IPS-11a (cell line): ENCODE measurements around the gene PTH1R.
"Not testable (repeated sequence)": the region's sequence is repeated elsewhere in the genome, so short reads cannot be mapped to it uniquely, and the experiment has no call there.

Experiments used
- H3K4me3 ChIP-seq: one replicate; pipeline ENCODE4 v1.5.1; 2013; ENCODE audit warnings: low read depth, low read length, control low read depth

Gene PTH1R

DNA sequence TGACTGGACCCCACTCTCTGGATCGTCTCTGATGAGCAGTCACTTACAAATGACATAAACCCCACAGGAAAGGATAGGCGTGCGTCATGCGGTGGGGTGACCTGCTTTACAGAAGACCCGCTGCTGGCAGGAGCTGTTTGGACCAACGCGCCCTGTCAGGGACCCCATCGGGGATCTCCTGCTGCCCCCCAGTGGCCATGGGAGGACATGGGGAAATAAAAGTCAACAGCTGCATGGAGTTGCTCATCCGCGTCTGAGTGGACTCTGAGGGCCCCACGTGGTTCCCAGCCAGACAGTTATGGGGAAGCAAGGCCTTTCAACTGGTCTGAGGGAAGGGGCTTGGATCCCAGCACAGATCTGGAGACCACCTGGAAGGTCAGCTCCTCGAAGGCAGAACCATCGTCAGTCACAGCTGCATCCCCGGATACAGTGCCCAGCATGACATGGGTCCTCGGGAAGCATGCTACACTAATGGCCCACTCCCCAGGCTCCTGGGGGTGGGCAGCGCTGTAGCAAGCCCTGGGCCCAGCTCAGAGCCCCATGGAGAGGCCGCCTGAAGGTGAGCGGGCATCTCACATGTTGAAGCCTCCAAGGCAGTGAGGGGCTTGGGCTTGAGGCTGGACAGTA, 32.1 kb downstream of the PTH1R start:
- no peak overlapping the region for H3K4me3 ChIP-seq

DNA sequence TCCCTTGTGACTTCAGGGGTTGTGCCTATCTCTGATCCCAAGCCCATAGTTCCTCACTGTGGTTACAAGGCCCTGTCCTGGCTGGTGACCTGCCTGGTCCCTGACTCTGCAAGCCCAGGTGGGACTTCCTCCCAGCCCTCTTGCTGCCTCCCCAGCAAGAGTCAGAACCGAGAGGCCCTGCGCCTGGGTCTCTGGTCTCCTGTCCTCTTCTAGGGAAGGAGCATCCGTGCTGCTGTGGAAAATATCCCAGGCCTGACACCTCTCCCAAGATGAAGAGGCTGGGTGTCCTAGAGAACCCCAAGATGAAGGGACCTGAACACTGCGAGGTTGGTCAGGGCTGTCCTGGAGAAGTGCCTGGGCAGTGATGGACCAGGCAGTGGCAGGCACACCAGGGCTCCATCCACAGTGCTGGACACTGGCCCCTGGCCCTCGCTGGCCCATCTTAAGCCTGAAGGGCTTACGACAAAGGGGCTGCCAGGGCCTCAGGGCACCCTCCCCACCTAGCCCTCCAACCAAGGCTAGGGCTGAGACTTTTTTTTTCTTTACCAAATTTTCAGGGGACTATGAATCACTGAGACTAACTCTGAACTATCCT, 32.7 kb downstream of the PTH1R start:
- no peak overlapping the region for H3K4me3 ChIP-seq

DNA sequence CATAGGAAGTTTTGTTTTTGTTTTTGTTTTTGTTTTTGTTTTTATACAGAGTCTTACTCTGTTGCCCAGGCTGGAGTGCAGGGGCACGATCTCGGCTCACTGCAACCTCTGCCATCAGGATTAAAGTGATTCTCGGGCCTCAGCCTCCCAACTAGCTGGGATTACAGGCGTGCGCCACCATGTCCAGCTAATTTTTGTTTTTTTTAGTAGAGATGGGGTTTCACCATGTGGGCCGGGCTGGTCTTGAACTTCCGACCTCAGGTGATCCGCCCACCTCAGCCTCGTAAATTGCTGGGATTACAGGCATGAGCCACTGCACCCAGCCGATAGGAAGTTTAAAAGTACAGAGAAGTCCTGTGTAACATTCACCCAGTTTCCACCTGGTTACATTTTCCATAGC, 33.4 kb downstream of the PTH1R start:
- H3K4me3 ChIP-seq, result not testable (repeated sequence)

DNA sequence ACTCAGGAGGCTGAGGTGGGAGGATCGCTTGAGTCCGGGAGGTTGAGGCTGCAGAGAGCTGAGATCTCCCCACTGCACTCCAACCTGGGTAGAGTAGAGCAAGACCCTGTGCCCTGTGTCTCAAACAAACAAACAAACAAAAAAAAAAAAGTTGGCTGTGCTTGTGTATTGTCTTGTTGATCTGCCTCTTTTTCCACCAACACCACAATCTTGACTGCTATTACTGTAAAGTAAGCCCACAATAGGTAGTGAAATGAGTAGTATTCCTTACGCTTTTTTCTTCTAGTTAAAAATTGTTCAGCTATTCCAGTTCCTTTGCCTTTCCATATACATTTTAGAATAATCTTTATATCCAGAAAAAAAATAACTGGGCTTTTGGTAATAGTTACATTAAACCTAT, 35.5 kb downstream of the PTH1R start:
- H3K4me3 ChIP-seq, result no peak overlapping the region

DNA sequence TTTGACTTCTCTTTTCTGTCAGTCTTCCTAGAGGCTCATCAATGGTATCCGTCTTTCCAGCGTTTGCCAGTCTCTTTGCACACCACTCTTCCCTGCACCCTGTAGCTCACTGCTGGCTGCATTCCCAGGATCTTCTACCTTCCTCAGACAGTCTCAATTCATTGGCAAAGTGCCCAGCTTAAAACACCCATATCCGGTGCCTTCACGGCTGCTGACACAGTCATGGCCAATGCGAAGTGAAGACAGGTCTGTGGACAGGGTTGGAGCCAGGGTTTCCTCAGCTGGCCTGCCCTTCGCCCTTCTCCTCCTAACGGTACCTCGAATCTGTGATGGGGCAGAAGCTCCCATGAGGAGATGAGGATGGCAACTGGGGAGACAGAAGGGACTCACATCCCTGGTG, 36.1 kb downstream of the PTH1R start:
- H3K4me3 ChIP-seq, result no peak overlapping the region

DNA sequence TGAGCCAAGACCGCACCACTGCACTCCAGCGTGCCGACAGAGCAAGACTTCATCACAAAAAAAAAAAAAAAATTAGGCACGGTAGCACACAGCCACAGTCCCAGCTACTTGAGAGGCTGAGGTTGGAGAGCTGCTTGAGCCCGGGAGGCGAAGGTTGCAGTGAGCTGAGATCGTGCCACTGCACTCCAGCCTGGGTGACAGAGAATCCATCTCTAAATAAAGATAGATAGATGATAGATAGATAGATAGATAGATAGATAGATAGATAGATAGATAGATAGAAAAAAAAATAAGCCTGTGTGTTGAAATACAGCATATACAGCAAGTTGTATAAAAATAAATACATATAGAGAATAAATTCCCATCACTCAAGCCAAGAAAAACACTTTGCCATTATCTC, 37.3 kb downstream of the PTH1R start:
- no peak overlapping the region for H3K4me3 ChIP-seq

DNA sequence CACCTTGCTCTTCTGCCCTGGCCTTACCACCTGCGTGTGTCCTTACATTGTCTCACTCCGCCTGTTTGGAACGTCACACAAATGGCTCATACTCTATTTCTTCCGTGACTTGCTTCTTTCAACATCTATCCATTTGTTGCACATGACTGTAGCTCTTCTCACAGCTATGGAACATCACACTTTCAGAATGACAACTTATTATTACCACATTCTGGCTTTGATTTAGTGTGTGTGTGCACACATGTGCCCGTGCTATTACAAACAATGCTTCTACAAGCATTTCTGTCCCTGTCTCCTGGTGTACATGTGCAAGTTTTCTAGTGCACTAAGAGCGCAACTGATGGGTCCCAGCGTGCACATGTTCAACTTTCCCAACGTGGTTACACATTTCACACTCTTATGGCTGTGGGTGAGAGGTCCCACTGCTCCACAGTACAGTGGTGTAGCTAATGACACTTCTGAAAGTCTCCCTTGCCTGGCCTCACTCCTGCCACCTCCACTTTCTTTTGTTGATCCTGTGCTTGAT, 37.8 kb downstream of the PTH1R start:
- no peak overlapping the region for H3K4me3 ChIP-seq

DNA sequence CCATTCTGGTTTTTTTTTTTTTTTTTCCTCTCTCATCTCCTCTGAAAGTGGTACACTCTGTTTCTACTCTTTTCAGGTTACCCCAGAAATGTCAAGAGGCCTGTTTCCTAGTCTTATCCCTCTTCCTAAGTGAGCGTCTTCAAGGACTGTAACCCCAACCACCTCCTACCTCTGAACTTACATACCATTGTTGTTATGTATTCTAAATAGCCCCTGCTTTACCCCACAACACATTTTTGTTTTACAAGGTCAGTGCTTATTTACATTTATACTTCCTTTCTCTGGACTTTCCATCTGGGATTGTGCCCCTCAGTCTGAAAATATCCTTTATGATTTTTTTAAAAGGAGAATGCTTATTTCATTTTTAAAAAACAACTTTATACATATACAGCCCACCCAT, 38.8 kb downstream of the PTH1R start:
- H3K4me3 ChIP-seq, result no peak overlapping the region

DNA sequence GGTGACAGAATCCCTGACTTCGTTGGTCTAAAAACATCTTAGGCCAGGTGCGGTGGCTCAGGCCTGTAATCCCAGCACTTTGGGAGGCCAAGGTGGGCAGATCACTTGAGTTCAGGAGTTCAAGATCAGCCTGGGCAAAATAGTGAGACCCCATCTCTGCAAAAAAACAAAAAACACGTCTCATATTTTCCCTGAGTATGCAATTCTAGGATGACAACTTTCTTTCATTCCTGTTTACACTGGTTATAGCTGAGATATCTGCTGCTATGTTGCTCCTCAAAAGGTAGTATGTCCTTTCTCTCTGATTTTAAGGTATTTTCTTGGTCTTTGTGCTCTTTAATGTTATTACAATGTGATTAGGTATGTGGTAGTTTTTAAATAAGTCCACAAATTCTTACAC, 39.3 kb downstream of the PTH1R start:
- H3K4me3 ChIP-seq, result no peak overlapping the region

DNA sequence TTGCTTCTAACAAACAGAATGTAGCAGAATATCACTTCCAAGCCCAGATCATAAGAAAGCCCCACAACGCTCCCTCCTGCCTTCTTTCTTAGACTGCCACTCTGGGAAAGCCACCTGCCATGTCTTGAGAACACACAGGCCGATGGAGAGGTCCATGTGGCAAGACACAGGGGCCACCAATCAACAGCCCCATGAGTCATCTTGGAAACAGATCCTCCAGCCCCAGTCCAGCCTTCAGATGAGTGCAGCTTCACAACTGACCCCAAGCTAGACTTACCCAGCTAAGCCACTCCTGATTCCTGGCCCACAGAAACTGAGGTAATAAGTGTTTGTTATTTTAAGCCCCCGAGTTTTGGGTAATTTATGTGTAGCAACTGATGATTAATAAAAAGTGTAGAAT, 39.7 kb downstream of the PTH1R start:
- H3K4me3 ChIP-seq, result no peak overlapping the region

DNA sequence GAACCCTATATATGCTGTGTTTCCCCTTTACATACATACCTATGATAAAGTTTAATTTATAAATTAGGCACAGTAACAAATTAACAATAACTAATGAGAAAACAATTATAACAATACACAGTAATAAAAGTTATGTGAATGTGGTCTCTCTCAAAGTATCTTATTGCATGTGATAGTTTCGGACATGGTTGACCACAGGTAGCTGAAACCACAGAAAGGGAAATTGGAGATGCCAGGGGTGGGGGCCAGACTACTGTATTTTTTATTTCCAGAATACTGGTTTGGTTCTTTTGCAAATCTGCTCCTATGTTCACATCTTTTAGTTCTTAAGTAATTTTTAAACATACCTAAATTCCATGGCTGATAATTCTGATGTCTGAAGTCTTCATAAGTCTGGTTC, 40.7 kb downstream of the PTH1R start:
- no peak overlapping the region for H3K4me3 ChIP-seq

DNA sequence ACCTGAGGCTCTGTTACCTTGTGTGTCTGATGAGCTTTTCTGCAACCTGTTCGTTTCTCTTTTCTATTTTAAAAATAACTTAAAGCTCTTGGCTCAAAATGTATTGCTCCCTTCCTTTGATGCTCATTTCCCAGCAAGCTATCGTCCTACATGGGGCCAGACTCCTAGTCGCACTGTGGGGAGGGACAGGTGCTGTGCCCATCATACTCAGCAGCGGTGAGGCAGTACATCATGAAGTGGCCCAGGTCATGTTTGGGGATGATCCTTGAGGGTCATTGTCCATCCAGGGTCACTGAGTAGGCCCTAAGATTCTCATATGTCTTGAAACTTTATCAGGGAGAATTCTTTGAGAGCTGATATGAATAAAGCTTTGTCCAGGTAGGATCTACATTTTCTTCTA, 41.1 kb downstream of the PTH1R start:
- H3K4me3 ChIP-seq, result no peak overlapping the region

DNA sequence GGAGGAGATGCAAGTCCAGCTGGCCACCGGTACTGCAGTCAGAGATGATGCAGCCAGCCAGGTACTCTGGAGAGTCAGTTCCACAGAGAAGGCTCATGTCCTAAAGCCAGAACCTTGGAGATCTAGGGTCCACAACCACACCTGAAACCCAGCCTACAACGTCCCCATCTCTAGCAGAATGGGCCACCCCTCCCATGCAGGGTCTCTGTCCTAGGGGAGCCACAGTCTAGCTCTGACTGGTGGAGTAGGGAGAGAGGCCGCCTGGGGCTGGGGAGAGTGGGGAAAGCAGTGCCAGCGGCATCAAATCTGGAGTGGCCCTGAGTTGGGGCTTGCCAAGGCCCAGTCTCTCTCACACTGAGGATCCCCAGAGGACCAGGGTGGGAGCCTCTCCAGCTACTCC, 43.5 kb downstream of the PTH1R start:
- no peak overlapping the region for H3K4me3 ChIP-seq

DNA sequence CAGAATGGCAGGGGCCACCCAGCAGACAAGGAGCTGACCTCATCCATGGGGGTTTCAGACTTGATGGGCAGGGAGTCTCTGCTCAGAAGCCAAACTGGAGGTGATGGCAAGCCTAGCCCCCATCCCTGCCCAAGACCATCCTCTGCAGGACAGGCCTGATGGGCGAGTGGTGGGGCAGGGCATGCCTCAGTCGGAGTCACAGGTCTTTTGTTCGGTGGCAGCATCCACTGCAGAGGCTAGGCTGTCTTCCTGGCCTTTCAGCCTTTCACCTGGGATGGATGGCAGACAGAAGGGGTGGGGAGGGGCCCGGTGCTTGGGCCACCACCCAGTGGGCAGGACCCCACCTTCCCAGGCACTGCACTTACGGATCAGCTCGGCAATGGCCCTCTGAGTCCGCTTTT, 44.4 kb downstream of the PTH1R start:
- no peak overlapping the region for H3K4me3 ChIP-seq

DNA sequence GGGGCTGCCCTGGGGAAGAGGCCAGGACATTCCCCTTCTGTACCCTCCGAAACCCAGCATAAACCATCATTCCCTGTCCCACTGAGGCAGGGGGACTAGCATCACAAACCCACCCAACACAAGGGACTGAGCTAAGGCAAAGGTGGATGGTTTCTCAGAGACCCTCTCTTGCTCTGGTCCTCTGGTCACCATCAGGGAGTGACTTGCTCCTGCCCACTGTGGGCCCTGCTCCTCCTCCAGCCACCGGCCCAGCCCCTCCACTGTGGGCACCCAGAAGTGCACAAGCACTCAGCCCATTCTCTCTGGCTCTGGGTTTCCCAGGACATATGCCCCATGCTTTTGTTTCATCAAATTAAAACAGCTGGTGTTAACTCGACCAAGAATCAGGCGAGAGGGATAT, 44.9 kb downstream of the PTH1R start:
- H3K4me3 ChIP-seq, result no peak overlapping the region

DNA sequence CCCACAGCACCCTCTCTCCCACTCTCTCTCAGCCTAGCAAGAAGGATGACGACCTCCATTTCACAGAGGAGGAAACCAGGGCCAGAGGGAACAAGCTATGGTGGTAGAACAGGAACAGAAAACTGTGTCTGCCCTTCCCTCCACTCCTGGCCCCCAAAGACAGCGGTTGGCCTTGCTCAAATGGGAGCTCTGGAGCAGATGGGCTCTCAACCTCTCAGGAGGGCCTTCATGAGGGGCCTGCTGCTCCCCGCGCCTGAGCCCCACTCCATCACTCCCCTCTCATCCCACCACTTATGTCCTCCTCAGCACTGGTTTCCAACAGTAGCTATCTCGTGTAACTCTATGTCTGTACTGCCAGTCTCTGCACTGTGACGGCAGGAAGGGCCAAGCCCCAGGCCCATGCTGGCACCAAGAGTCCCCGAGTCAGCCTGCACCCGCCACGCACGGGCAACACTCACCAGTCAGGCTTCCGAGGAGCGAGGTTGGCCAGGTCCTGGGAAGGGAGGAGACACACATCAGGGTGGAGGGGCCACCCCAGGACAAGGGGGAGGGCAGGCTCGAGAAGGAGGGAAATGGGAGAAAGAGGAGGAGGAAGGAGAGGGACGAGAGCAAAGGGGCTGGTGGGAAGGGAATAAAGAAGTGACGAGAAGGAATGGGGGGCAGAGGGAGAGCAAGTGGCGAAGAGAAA, 45.5 kb downstream of the PTH1R start:
- H3K4me3 ChIP-seq, result no peak overlapping the region

DNA sequence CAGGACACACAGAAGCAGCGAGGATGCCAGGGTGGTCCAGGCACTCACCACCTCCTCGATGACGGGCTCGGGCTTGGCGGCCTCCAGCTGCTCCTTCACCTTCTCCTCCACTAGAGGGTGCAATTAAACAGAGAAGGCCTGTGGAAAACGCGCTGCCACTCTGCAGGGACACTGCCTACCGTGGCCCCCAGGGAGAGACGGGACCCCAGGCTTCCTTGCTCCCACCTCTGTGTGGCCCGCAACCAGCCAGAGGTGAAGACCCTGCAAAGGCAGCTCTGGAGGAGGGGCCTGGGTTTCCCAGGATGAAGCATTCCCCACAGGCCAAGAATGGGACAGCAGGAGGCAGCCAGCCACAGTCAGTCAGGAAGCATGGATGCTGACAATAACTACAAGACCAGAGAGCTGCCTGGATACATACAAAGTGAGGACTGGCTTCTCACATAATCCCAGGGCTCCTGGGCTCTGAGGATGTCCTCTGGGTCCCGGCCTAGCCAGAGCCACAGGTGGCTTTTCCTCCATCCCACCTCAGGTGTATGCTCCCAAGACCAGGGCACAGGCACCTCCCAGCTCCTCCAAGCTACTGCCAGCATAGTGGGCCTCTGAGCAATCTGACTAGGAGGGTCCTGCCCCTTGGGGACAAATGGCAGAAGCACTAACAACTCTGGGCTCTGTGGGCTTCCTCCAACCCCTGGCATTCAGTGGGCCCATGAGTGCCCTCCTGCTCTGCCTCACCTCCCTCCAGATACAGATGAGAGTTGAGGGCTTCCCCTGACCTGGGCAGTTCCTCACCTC, 46.2 kb downstream of the PTH1R start:
- no peak overlapping the region for H3K4me3 ChIP-seq

DNA sequence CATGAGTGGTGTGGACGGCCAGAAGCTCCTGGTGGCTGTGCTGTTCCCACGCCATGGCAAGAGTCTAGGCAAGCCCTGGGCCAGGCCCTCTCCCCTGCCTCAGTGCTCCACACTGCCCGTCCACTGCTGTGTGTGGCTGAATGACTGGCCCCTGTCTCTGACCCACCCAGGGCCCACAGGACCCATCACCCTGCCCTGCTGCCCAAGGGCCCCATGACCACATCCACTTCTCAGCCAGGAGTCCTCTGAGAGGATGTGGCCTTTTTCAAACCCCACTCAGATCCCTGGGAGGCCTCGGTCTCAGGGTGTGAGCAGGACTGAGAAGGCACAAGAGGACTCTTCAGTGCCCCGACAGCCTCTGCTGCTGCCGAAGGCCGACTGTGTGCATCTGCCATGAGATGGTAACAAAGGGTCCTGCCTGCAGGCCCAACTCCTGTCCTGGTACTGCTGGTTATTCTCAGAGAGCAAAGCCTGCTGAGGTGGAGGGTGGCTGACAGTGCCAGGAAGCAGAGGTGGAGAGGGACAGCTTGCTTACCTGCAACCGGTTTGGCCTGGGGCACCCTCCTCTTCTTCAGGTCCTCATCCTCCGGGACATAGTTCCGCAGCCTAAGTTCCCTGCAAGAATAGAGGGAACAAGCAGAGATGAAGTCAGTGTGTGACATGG, 47.5 kb downstream of the PTH1R start:
- H3K4me3 ChIP-seq, result no peak overlapping the region

DNA sequence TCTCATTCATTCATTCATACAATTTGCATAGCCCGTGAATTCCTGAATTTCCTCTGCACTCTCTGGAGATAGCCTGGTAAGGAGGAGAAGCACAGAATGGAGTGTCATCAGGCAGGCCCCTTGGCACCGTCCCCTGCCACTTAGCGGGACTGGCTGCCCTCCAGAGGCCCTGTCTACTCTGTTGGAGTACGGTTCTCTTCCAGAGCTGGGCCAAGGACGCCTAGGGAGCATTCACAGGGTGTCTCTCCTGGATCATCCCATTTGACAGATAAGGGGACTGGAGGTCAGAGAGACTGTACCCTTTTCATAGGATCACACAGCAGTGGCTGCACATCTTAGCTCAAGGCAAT, 48.0 kb downstream of the PTH1R start:
- no peak overlapping the region for H3K4me3 ChIP-seq

DNA sequence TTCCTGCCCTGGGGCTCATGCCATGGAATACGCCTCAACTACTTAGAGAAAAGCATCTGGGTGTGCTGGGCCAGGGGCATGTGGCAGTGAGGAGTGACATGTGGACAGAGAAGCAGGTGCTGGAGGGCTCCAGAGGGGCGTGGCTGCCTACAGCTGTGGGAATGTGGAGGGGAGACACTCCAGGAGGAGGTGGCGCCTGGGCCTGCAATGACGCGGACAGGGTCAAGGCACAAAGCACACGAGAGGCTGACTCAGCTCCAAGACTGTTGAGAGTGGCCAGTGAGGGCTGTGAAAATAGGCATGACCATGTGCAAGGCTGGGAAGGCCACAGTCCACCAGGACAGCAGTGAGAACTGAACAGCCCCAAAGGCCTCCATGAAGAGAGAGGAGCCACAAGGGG, 48.5 kb downstream of the PTH1R start:
- no peak overlapping the region for H3K4me3 ChIP-seq

DNA sequence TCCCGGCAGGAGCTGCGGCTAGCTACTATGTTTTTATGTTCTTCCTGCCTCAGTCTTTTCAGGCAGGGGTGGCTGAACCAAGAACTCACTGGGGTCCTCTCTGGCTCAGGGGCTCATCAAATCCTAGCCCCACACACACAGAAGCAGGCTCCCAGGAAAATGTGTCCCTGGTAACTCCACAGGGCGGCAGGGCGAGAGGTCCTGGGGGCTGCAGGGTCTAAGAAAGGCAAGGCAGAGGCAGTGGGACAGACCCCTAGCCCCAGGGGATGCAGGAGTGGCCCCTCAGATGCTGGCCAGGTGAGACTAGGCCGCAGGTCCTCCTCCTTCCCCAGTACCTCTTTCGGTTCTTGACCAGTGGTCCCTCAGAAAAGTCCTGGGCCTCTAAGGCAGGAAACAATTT, 48.9 kb downstream of the PTH1R start:
- no peak overlapping the region for H3K4me3 ChIP-seq
